Hepatocyte (in vitro differentiated cells): ENCODE data around the gene CUBN. TPM values are rescaled to one million over a fixed set of nuclear protein-coding genes. Genes with fewer than 3 reads are reported as not detected.
"Not testable (repeated sequence)": the region's sequence is repeated elsewhere in the genome, so short reads cannot be mapped to it uniquely, and the experiment has no call there.

Experiments used
- DNase-seq: peaks from one replicate; pipeline ENCODE4 v3.0.0-alpha.2; 2016; ENCODE audit warnings: low spot score
- H2AFZ ChIP-seq: fragments of 200-600 bp; sonication (generic); 2 replicates; pipeline ENCODE4 v1.6.0; 2016; ENCODE audit warnings: antibody characterized with exemption, mild to moderate bottlenecking
- H3K27ac ChIP-seq: fragments of 200-600 bp; sonication (generic); 2 replicates; pipeline ENCODE4 v1.5.1; 2016; ENCODE audit warnings: mild to moderate bottlenecking
- H3K27me3 ChIP-seq: fragments of 200-600 bp; sonication (generic); 2 replicates; pipeline ENCODE4 v1.6.1; 2016
- H3K36me3 ChIP-seq: fragments of 200-600 bp; sonication (generic); replicated peaks from 2 replicates; pipeline ENCODE4 v1.5.1; 2016; ENCODE audit warnings: low read depth; ENCODE audit not compliant: insufficient read depth
- H3K4me1 ChIP-seq: fragments of 200-600 bp; sonication (generic); 2 replicates; pipeline ENCODE4 v1.5.1; 2016; ENCODE audit warnings: mild to moderate bottlenecking, moderate library complexity; ENCODE audit not compliant: insufficient read depth
- H3K4me2 ChIP-seq: fragments of 200-600 bp; sonication (generic); 2 replicates; pipeline ENCODE4 v1.6.0; 2016
- H3K4me3 ChIP-seq: fragments of 200-600 bp; sonication (generic); 2 replicates; pipeline ENCODE4 v1.5.1; 2016; ENCODE audit warnings: mild to moderate bottlenecking
- H3K79me2 ChIP-seq: fragments of 200-600 bp; sonication (generic); 2 replicates; pipeline ENCODE4 v1.6.0; 2017; ENCODE audit warnings: mild to moderate bottlenecking
- H3K9me2 ChIP-seq: fragments of 200-600 bp; sonication (generic); replicated peaks from 2 replicates; pipeline ENCODE4 v1.6.0; 2017; ENCODE audit warnings: mild to moderate bottlenecking; ENCODE audit not compliant: insufficient read depth
- H3K9me3 ChIP-seq: fragments of 200-600 bp; sonication (generic); 2 replicates; pipeline ENCODE4 v1.5.1; 2016; ENCODE audit warnings: low read depth, mild to moderate bottlenecking
- H4K20me1 ChIP-seq: fragments of 200-600 bp; sonication (generic); 2 replicates; pipeline ENCODE4 v1.6.0; 2016; ENCODE audit warnings: mild to moderate bottlenecking; ENCODE audit not compliant: insufficient read depth, poor library complexity, severe bottlenecking
- EZH2 ChIP-seq: fragments of 200-600 bp; sonication (generic); IDR thresholded peaks from 2 replicates; pipeline ENCODE4 v1.6.1; 2016; ENCODE audit warnings: antibody characterized with exemption, mild to moderate bottlenecking, borderline replicate concordance
- EZH2phosphoT487 ChIP-seq: fragments of 200-600 bp; sonication (generic); IDR thresholded peaks from one replicate; pipeline ENCODE4 v1.6.1; 2018; ENCODE audit warnings: antibody characterized with exemption, mild to moderate bottlenecking, low read depth, moderate library complexity; ENCODE audit not compliant: unreplicated experiment, severe bottlenecking
- WGBS: methylation state at CpG from one replicate; pipeline ENCODE4 v1.1.6; 2016; ENCODE audit warnings: low lambda C conversion rate; ENCODE audit errors: missing lambda C conversion rate; 5-methylcytosine and 5-hydroxymethylcytosine counted together
- polyA plus RNA-seq: library from polyadenylated mRNA; unstranded; fragments of >200 nt; fragmentation: Nextera tagmentation; extraction: Ambion mirVana; gene quantifications from 2 replicates; pipeline ENCODE4 v1.2.1, GENCODE V29; 2016
- total RNA-seq: library from RNA; depleted of rRNA; stranded (reverse); fragments of >200 nt; gene quantifications from 2 replicates; pipeline ENCODE4 v1.2.3, GENCODE V29; 2014
- TF ChIP-seq, protein P1 (sequence below): fragments of 200-600 bp; sonication (generic); IDR thresholded peaks from 2 replicates; pipeline ENCODE4 v1.5.1; 2016; ENCODE audit warnings: antibody characterized with exemption, mild to moderate bottlenecking; ENCODE audit not compliant: poor library complexity

The CUBN gene
- total and polyA plus RNA-seq, 2 experiments from 2014 or later: 2.0 to 10.6 TPM

DNA sequence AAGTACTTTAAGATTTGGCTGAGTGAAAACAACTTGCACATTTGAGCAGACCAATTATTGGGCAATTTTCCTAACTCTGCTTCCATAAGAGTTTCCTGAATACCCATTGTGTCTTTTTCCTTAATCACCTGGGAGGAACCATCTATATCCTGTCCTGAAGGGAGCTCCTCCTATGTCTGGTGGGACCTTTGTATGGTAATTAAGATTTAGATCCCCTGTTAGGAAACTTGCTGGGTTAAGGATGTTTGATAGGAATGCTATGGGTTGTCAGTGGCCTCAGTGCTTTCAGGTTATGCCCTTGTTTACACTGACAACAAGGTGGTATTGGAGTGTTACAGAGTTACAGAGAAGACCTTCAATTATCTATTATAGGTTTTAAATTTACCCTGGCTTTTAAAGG lies 116.9 kb downstream of the CUBN start:
- not testable (repeated sequence) for H3K4me2 ChIP-seq, H4K20me1 ChIP-seq, H3K9me2 ChIP-seq, H3K27me3 ChIP-seq, H3K4me3 ChIP-seq, H3K27ac ChIP-seq, H3K36me3 ChIP-seq, H3K4me1 ChIP-seq, DNase-seq, H3K9me3 ChIP-seq, H3K79me2 ChIP-seq, H2AFZ ChIP-seq

DNA sequence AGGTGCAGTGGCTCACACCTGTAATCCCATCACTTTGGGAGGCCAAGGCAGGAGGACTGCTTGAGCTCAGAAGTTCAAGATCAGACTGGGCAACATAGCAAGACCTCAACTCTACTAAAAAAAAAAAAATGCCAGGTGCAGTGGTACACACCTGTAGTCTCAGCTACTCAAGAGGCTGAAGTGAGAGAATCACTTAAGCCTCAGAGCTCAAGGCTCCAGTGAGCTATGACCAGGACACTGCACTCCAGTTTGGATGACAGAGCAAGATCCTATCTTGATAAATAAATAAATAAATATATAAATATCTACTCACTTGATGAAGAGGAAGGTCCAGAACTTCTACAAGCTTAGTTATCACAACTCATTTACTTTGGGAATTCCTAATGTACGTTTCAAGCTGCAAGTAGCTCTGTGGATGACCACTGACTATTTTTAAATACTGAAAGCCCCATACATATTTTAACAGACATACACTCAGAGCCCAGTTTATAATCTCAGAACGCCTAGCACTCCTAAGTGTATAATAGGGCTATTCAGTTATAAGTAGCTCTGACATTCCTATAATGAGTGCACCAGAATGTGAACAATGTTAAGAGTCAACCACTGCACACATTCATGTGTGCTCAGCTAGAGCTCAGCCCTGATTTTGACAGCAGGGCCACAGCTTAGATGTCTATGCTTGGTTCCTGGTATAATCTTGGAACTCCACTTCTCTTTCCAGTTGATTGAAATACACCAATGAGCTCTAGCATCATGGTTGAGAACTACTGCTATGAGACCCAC lies 119.1 kb downstream of the CUBN start:
- H2AFZ ChIP-seq: no peak overlapping the region
- H3K27ac ChIP-seq: no peak overlapping the region
- no peak for TF ChIP-seq EZH2phosphoT487
- no peak for TF ChIP-seq EZH2
- TF ChIP-seq, protein P1, sequence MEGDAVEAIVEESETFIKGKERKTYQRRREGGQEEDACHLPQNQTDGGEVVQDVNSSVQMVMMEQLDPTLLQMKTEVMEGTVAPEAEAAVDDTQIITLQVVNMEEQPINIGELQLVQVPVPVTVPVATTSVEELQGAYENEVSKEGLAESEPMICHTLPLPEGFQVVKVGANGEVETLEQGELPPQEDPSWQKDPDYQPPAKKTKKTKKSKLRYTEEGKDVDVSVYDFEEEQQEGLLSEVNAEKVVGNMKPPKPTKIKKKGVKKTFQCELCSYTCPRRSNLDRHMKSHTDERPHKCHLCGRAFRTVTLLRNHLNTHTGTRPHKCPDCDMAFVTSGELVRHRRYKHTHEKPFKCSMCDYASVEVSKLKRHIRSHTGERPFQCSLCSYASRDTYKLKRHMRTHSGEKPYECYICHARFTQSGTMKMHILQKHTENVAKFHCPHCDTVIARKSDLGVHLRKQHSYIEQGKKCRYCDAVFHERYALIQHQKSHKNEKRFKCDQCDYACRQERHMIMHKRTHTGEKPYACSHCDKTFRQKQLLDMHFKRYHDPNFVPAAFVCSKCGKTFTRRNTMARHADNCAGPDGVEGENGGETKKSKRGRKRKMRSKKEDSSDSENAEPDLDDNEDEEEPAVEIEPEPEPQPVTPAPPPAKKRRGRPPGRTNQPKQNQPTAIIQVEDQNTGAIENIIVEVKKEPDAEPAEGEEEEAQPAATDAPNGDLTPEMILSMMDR: no peak
- H3K4me2 ChIP-seq: no peak overlapping the region
- H3K4me3 ChIP-seq: no peak overlapping the region
- no peaks in the 10 kb centered on the region for H3K79me2 ChIP-seq
- no peaks in the 10 kb centered on the region for H3K9me3 ChIP-seq
- DNase-seq: no peak
- H3K36me3 ChIP-seq: no peaks in the 10 kb centered on the region
- H3K9me2 ChIP-seq: no peaks in the 10 kb centered on the region
- WGBS: 86% methylated on average over 2 of the region's 2 CpGs
- no peaks in the 10 kb centered on the region for H3K4me1 ChIP-seq
- no peaks in the 10 kb centered on the region for H3K27me3 ChIP-seq
- no peaks in the 10 kb centered on the region for H4K20me1 ChIP-seq

DNA sequence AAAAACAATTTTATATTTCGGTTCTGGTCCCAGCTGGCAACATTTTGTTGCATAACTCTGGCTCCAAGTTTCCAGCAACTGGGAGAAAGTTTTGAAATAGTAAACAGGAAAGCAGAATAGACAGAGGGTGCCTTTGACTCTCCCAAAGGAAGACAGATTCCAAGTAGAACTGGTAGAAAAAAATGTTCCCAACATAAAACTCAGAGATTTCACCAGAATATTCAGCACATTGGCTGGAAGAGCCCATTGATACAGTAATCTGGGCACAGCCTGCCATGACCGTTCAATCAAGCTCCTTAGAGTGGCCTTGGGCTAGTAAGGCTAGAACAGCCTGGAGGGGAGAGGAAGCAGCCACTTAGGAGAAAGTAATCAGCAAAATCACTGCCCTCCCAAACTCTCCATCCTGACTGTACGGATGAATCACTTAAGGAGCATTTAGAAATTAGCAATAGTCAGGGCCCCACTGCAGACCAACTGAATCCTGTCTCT lies 120.4 kb downstream of the CUBN start:
- Histone ChIP-seq H3K27me3 (no peaks in the 10 kb centered on the region), H3K79me2 (no peaks in the 10 kb centered on the region), H3K27ac (peak overlapping the region; percentile 47), H3K9me2 (no peaks in the 10 kb centered on the region), H2AFZ (no peak overlapping the region), H3K4me3 (no peak overlapping the region), H3K4me1 (no peaks in the 10 kb centered on the region), H3K36me3 (no peaks in the 10 kb centered on the region), H3K4me2 (no peak overlapping the region), H3K9me3 (no peaks in the 10 kb centered on the region), H4K20me1 (no peaks in the 10 kb centered on the region)
- 74% methylated on average over 3 of the region's 3 CpGs for WGBS
- DNase-seq: no peak
- TF ChIP-seq EZH2 (no peak), EZH2phosphoT487 (no peak)
- TF ChIP-seq, protein P1: no peak

DNA sequence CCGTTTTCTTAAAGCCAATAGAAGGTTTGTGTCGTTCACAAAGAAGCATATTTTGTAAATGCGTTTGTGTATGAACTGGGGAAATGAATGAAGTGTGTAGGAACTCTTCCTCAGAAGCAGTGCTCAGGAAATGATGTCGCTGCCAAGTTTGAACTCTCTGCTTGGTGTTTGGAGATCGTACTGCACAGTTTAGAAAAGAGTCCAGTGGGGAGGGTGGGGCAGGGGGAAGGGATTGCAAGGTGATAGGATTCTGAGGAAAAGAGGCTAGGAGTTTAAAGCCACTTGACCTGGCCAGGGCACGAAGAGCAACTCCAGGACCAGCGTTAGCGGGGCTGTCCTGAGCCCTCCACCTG lies 122.2 kb downstream of the CUBN start:
- TF ChIP-seq EZH2phosphoT487 (no peak), EZH2 (no peak)
- TF ChIP-seq, protein P1: no peak
- Histone ChIP-seq H3K4me1 (no peaks in the 10 kb centered on the region), H3K27me3 (no peaks in the 10 kb centered on the region), H3K9me3 (no peaks in the 10 kb centered on the region), H3K4me2 (no peak overlapping the region), H3K4me3 (no peak overlapping the region), H3K27ac (no peak overlapping the region), H3K36me3 (no peaks in the 10 kb centered on the region), H2AFZ (no peak overlapping the region), H4K20me1 (no peaks in the 10 kb centered on the region), H3K79me2 (no peaks in the 10 kb centered on the region), H3K9me2 (no peaks in the 10 kb centered on the region)
- no peak for DNase-seq
- 81% methylated on average over 8 of the region's 8 CpGs for WGBS
